LoVo (cell line): ENCODE measurements around the gene SLC2A6.
A peak's percentile ranks its signal among the peaks of the same experiment; 100 is the strongest.

Experiments used
- DNase-seq: peaks from one replicate; pipeline ENCODE4 v3.0.0-alpha.2; 2016; ENCODE audit warnings: low spot score

SLC2A6 gene

GRCh38 chr9:133478851-133479711 lies at the start of gene SLC2A6:
TSS of gene SLC2A6 (minus strand) at chr9:133479099. CDS start at chr9:133479059, 40 bp downstream.
- peak; percentile 85 for DNase-seq

- no peak for DNase-seq
These were observed 49.3 kb upstream of the SLC2A6 start for GRCh38 chr9:133528001-133528875.

GRCh38 chr9:133527444-133527920 lies 48.6 kb upstream of the SLC2A6 start:
- DNase-seq: no peak

GRCh38 chr9:133526721-133527321 lies 47.9 kb upstream of the SLC2A6 start:
- DNase-seq: no peak

- DNase-seq: no peak
These were observed 46.8 kb upstream of the SLC2A6 start for GRCh38 chr9:133525677-133526076.

GRCh38 chr9:133524679-133525228 lies 45.9 kb upstream of the SLC2A6 start, which contains the start of gene MYMK:
TSS of gene MYMK (minus strand) at chr9:133524959. CDS start at chr9:133524844, 115 bp downstream.
- no peak for DNase-seq

GRCh38 chr9:133524146-133524545 lies 45.2 kb upstream of the SLC2A6 start:
- DNase-seq: no peak

GRCh38 chr9:133523106-133523505 lies 44.2 kb upstream of the SLC2A6 start:
- DNase-seq: no peak

GRCh38 chr9:133522073-133522910 lies 43.4 kb upstream of the SLC2A6 start:
- no peak for DNase-seq

GRCh38 chr9:133521122-133522072 lies 42.5 kb upstream of the SLC2A6 start:
- no peak for DNase-seq

- no peak for DNase-seq
These were observed 41.4 kb upstream of the SLC2A6 start for GRCh38 chr9:133520121-133520835.

GRCh38 chr9:133519693-133520092 lies 40.8 kb upstream of the SLC2A6 start:
- no peak for DNase-seq

GRCh38 chr9:133518706-133519449 lies 40.0 kb upstream of the SLC2A6 start:
- no peak for DNase-seq

GRCh38 chr9:133518200-133518599 lies 39.3 kb upstream of the SLC2A6 start:
- no peak for DNase-seq

- no peak for DNase-seq
These were observed 38.8 kb upstream of the SLC2A6 start for GRCh38 chr9:133517711-133518110.

GRCh38 chr9:133516961-133517350 lies 38.1 kb upstream of the SLC2A6 start:
- DNase-seq: no peak

GRCh38 chr9:133516256-133516960 lies 37.5 kb upstream of the SLC2A6 start:
- DNase-seq: no peak
